GM12873 (cell line): ENCODE results near the gene ZBP1.

Source experiments
- TF ChIP-seq, protein P1 (sequence below): IDR thresholded peaks from 2 replicates; pipeline ENCODE4 v1.5.1; 2012; ENCODE audit warnings: low read depth, mild to moderate bottlenecking, moderate library complexity, low read length, control low read depth; ENCODE audit not compliant: insufficient read depth; ENCODE audit errors: missing control alignments

The ZBP1 gene

DNA sequence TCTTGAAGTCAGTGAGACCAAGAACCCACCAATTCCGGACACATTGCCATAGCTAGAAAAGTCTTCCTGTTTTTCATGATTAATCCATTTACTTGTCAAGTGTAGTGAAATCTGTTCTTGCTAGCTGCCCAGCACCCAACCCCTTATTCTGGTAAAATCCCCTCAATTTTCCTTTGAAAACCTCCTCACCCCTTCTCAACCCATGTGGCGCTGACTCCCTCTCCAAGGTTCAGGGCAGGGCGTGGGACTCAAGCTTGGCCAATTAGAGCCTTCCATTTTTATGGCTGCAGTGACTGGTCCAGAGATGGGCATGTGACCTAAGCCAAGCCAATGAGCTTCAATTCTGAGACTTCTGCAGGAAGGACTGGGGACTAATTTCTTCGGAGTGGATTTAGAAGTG is 9.8 kb upstream of the ZBP1 start:
- TF ChIP-seq, protein P1, sequence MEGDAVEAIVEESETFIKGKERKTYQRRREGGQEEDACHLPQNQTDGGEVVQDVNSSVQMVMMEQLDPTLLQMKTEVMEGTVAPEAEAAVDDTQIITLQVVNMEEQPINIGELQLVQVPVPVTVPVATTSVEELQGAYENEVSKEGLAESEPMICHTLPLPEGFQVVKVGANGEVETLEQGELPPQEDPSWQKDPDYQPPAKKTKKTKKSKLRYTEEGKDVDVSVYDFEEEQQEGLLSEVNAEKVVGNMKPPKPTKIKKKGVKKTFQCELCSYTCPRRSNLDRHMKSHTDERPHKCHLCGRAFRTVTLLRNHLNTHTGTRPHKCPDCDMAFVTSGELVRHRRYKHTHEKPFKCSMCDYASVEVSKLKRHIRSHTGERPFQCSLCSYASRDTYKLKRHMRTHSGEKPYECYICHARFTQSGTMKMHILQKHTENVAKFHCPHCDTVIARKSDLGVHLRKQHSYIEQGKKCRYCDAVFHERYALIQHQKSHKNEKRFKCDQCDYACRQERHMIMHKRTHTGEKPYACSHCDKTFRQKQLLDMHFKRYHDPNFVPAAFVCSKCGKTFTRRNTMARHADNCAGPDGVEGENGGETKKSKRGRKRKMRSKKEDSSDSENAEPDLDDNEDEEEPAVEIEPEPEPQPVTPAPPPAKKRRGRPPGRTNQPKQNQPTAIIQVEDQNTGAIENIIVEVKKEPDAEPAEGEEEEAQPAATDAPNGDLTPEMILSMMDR: no peak

DNA sequence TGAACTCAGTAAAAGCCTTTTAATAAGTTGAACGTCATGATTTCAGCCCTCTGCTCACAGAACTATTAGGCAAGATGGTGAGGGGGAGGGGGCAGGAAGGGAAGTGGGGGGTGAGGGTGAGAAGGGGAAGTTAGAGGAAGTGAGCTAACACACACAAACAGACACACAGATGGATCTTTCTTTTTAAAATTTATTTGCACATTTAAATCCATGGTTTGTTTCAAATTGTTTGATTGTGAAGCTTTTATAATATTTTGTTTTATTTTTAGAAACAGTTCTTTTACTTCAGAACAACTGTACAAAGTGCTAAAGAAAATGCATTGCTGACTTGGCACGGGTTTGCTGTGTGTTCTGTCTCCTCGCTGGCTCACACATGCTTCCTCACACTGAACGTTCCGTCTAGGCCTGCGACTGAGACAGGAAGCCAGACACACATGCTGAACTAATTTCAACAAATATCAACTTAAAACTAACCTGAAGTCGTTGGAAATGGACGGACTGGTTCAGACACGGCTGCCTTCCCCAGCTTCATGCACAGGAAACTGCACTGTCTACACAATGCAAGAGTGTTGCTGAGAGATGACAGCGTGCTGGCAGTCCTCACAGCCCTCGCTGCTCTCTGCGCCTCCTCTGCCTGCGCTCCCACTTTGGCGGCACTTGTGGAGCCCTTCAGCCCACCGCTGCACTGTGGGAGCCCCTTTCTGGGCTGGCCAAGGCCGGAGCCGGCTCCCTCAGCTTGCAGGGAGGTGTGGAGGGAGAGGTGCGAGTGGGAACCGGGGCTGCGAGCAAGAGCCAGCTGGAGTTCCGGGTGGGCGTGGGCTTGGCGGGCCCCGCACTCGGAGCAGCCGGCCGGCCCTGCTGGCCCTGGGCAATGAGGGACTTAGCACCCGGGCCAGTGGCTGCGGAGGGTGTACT is 8.1 kb upstream of the ZBP1 start:
- TF ChIP-seq, protein P1: no peak

DNA sequence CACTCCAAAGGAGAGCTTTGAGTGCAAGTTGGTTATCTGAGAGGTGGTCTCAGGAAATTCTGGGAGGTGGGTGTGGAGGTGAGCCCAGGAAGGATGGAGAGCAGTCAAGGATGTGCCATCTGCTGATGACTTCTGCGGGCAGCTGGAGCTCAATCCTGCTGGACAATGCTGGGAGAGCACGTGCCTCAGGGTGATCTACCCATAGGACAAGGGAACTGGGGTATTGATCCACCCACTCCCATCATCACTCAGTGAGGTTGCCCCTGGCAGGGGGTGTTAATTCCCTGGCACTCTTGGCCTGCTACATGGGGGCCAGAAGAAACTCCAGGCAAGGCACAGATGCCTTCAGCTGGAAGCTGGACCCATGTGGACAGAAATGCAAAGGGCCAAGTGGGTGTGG is 7.1 kb upstream of the ZBP1 start:
- TF ChIP-seq, protein P1: no peak

DNA sequence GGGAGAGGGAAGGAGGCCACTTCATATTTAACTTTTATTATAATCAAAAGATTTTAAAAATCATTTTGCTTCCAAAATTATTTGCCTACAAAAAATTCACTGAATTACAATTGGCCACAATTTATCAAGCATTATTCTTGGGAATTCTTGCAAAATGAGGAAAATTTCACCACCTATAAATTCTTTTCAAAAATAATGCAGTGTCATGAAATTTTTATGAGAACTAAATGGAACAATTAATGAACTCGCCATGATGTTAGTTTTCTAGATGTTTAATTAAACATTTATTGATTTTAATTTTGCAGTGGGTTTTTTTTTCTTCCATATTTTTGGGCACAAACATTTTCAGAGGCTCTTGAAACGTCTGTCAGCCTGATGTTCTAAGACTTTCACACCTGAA is 5.8 kb upstream of the ZBP1 start:
- TF ChIP-seq, protein P1: no peak

DNA sequence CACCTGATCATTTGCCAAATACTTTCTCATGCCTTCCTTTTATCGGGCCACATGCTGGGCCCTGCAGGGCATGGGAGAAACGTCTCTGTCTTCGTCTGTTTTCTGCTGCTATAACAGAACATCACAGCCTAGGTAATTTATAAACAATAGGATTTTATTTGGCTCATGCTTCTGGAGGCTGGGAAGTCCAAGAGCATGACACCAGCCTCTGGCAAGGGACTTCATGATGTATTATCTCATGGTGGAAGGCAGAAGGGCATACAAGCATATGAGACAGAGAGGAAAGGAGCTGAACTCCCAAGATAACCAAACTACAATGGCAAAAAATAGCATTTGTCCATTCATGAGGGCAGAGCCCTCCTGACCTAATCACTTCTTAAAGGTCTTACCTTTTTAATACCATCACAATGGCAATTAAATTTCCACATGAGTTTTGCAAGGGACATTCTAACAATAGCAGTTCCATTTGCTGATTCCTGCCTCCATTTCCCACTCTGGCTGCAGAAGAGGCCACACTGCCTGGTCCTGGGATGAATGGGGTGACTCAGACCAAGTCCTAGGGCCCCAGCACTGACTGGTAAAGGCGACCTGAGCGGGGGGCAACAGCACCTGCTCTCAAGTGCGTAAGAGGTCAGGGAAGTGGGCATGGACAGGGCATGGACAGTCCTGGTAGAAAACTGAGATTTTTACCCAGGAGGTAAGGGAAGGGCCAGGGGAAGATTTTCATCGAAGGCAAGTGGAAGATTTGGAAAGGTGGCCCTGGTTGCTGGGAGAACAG is 5.1 kb upstream of the ZBP1 start:
- TF ChIP-seq, protein P1: no peak

DNA sequence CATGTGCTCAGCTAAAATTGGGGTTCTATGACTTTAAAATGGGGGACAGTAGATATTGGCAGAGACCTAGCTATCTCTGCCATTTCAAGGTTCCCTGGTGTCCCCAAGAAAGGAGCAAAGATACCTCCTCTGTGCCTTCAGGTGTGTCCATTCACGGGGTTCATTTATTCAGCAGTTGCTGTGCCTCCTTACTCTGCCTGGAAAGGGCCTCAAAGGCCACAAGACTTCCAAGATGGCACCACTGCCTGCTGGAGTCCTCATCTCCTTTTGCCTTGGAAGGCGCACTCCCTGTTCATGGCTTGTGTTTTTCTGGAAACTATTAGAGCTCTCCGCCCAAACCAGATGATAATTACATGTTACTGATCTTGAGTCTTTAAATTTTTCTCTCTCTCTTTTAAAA is 3.9 kb upstream of the ZBP1 start:
- TF ChIP-seq, protein P1: no peak
